Endodermal cell (in vitro differentiated cells): ENCODE measurements around the gene IRF7. TPM values are rescaled to one million over a fixed set of nuclear protein-coding genes. Genes with fewer than 3 reads are reported as not detected.
A peak's percentile ranks its signal among the peaks of the same experiment; 100 is the strongest.

ENCODE experiments used
- DNase-seq: peaks from one replicate; pipeline ENCODE4 v3.0.0-alpha.2; 2017
- H3K27ac ChIP-seq: 2 replicates; pipeline ENCODE4 v1.5.1; 2013; ENCODE audit warnings: mild to moderate bottlenecking, low read depth, low read length, moderate library complexity
- H3K27me3 ChIP-seq: 2 replicates; pipeline ENCODE4 v1.6.1; 2013; ENCODE audit warnings: mild to moderate bottlenecking, low read length, moderate library complexity; ENCODE audit not compliant: insufficient read depth, control insufficient read depth, poor library complexity, severe bottlenecking
- H3K36me3 ChIP-seq: 2 replicates; pipeline ENCODE4 v1.7.0; 2013; ENCODE audit warnings: mild to moderate bottlenecking, low read length, moderate library complexity; ENCODE audit not compliant: control insufficient read depth, insufficient read depth
- H3K4me1 ChIP-seq: one replicate; pipeline ENCODE4 v1.7.0; 2013; ENCODE audit warnings: low read length; ENCODE audit not compliant: control insufficient read depth, insufficient read depth
- H3K4me3 ChIP-seq: 2 replicates; pipeline ENCODE4 v1.5.1; 2013; ENCODE audit warnings: mild to moderate bottlenecking, low read length, moderate library complexity
- H3K9ac ChIP-seq: 2 replicates; pipeline ENCODE4 v1.6.1; 2013; ENCODE audit warnings: mild to moderate bottlenecking, low read length, moderate library complexity; ENCODE audit not compliant: poor library complexity, severe bottlenecking; ENCODE audit errors: extremely low read depth
- H3K9me3 ChIP-seq: 2 replicates; pipeline ENCODE4 v1.6.1; 2013; ENCODE audit warnings: mild to moderate bottlenecking, low read length, moderate library complexity; ENCODE audit not compliant: control insufficient read depth
- H3K27ac Mint-ChIP-seq: 2 replicates; pipeline ENCODE4 v1.8.0; 2020; ENCODE audit warnings: mixed read lengths
- H3K27me3 Mint-ChIP-seq: 2 replicates; pipeline ENCODE4 v1.8.0; 2021; ENCODE audit warnings: mild to moderate bottlenecking, mixed read lengths; ENCODE audit not compliant: insufficient read depth
- H3K36me3 Mint-ChIP-seq: 2 replicates; pipeline ENCODE4 v1.8.0; 2020; ENCODE audit warnings: low read depth, mixed read lengths
- H3K4me1 Mint-ChIP-seq: 2 replicates; pipeline ENCODE4 v1.8.0; 2020; ENCODE audit warnings: mixed read lengths
- H3K4me3 Mint-ChIP-seq: 2 replicates; pipeline ENCODE4 v1.8.0; 2020; ENCODE audit warnings: mild to moderate bottlenecking, moderate library complexity, mixed read lengths
- H3K9me3 Mint-ChIP-seq: 2 replicates; pipeline ENCODE4 v1.8.0; 2020; ENCODE audit warnings: mild to moderate bottlenecking, mixed read lengths
- WGBS, 2 experiments: methylation state at CpG; one replicate each; pipeline versions ENCODE4 v1.1.5 to v1.1.7; 2013; ENCODE audit warnings: missing lambda C conversion rate in 2 of 2, mixed read lengths in 1 of 2; ENCODE audit not compliant: insufficient coverage in 1 of 2, insufficient read length in 1 of 2; 5-methylcytosine and 5-hydroxymethylcytosine counted together
- total RNA-seq, 2 donors: library from RNA; stranded (reverse); fragmentation: NEBNext Ultra II Directional in 1 of 2; extraction: Animal tissue kit (Norgen Biotek cat#: 25700) in 1 of 2; gene quantifications; 2 replicates in 1 of 2; 3 replicates in 1 of 2; pipeline ENCODE4 v1.2.1, GENCODE V29; 2021
- TF ChIP-seq, protein P1 (sequence below): fragments of 200-600 bp; sonication (generic); conservative IDR thresholded peaks from 2 replicates; pipeline ENCODE4 v1.5.0; 2021; ENCODE audit warnings: antibody characterized with exemption, mild to moderate bottlenecking

Gene IRF7
- total RNA-seq, 2 donors from 2014 or later, result 9.3 to 16.8 TPM

DNA sequence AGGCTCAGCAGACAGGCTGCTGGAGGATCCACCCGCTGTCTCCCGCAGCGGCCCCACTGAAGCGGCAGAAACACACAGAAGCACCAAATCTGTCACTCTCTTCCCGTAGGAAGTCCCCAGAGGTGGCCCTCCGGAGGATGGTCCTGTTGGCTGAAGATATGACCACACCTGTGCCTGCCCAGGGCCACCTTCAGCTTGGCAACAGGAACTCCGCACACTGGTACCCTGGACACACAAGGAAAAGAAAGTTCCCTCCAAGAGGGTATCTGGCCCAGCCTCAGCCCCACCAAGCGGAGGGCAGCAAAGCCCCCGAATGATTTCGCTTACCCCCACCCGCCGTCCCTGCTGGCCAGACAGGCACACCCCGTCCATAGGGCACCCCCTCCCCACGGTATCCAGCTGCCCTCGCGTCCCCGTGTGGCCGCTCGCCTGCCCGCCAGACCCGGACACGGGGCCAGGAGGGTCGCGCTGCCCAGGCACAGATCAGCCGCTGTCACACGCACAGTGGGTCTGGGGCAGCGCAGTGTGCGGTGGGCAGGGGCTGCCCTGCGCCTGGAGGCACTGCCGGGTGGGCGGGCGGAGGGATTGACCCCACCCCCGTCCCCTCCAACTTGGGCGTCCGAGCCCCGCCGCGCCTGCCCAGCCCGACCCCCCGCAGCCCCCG, 48.0 kb downstream of the IRF7 start:
- H3K9me3 Mint-ChIP-seq, result no peaks in the 10 kb centered on the region
- Histone ChIP-seq H3K9ac (no peak overlapping the region), H3K27me3 (no peaks in the 10 kb centered on the region), H3K4me3 (peak overlapping the region; percentile 79), H3K36me3 (peaks cover 2% of the 10 kb centered on the region), H3K4me1 (peaks cover 3% of the 10 kb centered on the region), H3K27ac (no peak overlapping the region), H3K9me3 (no peaks in the 10 kb centered on the region)
- H3K36me3 Mint-ChIP-seq, result peaks cover 10% of the 10 kb centered on the region
- TF ChIP-seq, protein P1, sequence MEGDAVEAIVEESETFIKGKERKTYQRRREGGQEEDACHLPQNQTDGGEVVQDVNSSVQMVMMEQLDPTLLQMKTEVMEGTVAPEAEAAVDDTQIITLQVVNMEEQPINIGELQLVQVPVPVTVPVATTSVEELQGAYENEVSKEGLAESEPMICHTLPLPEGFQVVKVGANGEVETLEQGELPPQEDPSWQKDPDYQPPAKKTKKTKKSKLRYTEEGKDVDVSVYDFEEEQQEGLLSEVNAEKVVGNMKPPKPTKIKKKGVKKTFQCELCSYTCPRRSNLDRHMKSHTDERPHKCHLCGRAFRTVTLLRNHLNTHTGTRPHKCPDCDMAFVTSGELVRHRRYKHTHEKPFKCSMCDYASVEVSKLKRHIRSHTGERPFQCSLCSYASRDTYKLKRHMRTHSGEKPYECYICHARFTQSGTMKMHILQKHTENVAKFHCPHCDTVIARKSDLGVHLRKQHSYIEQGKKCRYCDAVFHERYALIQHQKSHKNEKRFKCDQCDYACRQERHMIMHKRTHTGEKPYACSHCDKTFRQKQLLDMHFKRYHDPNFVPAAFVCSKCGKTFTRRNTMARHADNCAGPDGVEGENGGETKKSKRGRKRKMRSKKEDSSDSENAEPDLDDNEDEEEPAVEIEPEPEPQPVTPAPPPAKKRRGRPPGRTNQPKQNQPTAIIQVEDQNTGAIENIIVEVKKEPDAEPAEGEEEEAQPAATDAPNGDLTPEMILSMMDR, result no peak
- no peak for DNase-seq
- no peak overlapping the region for H3K27ac Mint-ChIP-seq
- peaks cover 2% of the 10 kb centered on the region for H3K4me1 Mint-ChIP-seq
- 23 to 38% methylated on average over 23 to 41 of the region's 41 CpGs for WGBS, 2 experiments
- peak overlapping the region; percentile 66 for H3K4me3 Mint-ChIP-seq
- peaks cover 15% of the 10 kb centered on the region for H3K27me3 Mint-ChIP-seq

DNA sequence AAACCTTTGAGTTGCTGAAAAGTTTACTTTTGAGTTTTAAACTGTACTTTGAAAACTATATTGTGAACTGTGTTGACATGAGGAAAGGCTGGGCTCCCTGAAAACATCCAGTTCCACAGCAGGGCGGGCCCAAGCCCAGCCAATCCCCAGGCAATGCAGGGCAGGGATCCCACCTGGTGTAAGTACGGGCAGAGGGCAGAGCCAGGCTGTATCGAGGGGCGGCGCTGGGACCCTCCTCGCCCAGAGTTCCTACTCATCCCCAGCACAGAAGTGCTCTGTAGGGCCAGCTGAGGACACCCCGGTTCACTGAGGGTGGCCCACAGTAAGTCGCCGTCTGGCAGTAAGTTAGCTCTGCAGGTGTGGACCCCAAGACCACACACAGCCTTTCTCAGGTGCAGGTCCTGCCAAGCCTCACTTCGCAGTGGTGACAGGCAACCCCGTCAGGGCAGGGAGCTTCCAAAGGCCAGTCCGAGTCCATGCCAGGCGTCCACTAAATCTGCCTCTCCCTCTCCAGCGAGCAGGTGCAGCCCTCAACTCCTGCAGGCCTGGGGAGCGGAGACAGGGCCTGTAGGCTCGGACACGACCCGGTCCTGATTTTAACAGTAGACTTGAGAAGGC, 48.6 kb downstream of the IRF7 start:
- TF ChIP-seq, protein P1, result no peak
- peaks cover 8% of the 10 kb centered on the region for H3K36me3 ChIP-seq
- H3K9ac ChIP-seq, result no peak overlapping the region
- no peak overlapping the region for H3K27ac Mint-ChIP-seq
- peaks cover 15% of the 10 kb centered on the region for H3K27me3 Mint-ChIP-seq
- peak overlapping the region; percentile 79 for H3K4me3 ChIP-seq
- no peaks in the 10 kb centered on the region for H3K27me3 ChIP-seq
- H3K9me3 Mint-ChIP-seq, result no peaks in the 10 kb centered on the region
- WGBS, 2 experiments, result 89 to 95% methylated on average over 10 to 18 of the region's 18 CpGs
- peaks cover 10% of the 10 kb centered on the region for H3K36me3 Mint-ChIP-seq
- peak overlapping the region; percentile 66 for H3K4me3 Mint-ChIP-seq
- H3K4me1 ChIP-seq, result peaks cover 6% of the 10 kb centered on the region
- no peak overlapping the region for H3K27ac ChIP-seq
- DNase-seq, result peak; percentile 47
- no peaks in the 10 kb centered on the region for H3K9me3 ChIP-seq
- peaks cover 2% of the 10 kb centered on the region for H3K4me1 Mint-ChIP-seq

DNA sequence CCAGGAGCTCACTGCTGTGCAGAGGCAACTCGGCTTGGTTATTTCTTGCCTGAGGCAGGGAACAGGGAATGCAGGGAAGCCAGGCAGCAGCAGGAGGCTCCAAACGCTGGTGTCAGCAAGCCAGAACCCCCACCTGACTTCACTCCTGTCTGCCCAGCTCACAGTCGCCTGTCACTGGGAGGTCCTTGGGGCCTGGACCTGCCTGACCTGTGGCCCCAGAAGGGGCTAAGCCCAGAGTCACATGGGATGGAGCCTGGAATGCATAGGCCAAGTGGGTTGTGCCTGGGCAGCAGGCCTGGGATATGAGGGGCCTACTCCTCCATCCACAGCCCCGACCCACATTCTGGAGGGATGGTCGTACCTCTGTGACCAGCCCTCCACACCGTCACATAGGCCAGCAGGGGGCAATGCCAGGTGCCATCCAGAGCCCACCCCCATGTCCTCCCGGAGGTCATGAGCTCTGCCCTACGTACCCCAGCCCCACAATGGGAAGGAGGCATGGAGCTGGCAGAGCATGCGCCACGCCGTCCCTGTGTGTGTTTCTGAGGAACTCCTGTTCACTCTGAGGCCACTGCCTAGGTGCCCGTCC, 49.7 kb downstream of the IRF7 start:
- H3K36me3 ChIP-seq, result peaks cover 8% of the 10 kb centered on the region
- H3K27me3 ChIP-seq, result no peaks in the 10 kb centered on the region
- TF ChIP-seq, protein P1, result no peak
- peaks cover 7% of the 10 kb centered on the region for H3K4me1 ChIP-seq
- peak; percentile 33 for DNase-seq
- Mint-ChIP-seq H3K27ac (no peak overlapping the region), H3K9me3 (no peaks in the 10 kb centered on the region), H3K27me3 (peaks cover 13% of the 10 kb centered on the region), H3K4me1 (peaks cover 1% of the 10 kb centered on the region), H3K36me3 (peaks cover 13% of the 10 kb centered on the region), H3K4me3 (no peak overlapping the region)
- no peak overlapping the region for H3K4me3 ChIP-seq
- no peak overlapping the region for H3K9ac ChIP-seq
- 81 to 85% methylated on average over 8 to 12 of the region's 12 CpGs for WGBS, 2 experiments
- no peak overlapping the region for H3K27ac ChIP-seq
- no peaks in the 10 kb centered on the region for H3K9me3 ChIP-seq
